GM12892 (cell line): Measurements from ENCODE around the gene SPIB.

Experiments used
- POLR2A ChIP-seq: IDR thresholded peaks from 2 replicates; pipeline ENCODE4 v1.6.1; 2011; ENCODE audit warnings: low read depth, low read length, control low read depth
- POLR2AphosphoS5 ChIP-seq: IDR thresholded peaks from 2 replicates; pipeline ENCODE4 v1.6.1; 2011; ENCODE audit warnings: low read depth, low read length, control low read depth

- TF ChIP-seq POLR2A (no peak), POLR2AphosphoS5 (no peak)
Observed at GRCh38 chr19:50412419-50412818, 6.3 kb upstream of the SPIB start.
